ENCODE data around the gene TRANK1.

The TRANK1 gene

DNA sequence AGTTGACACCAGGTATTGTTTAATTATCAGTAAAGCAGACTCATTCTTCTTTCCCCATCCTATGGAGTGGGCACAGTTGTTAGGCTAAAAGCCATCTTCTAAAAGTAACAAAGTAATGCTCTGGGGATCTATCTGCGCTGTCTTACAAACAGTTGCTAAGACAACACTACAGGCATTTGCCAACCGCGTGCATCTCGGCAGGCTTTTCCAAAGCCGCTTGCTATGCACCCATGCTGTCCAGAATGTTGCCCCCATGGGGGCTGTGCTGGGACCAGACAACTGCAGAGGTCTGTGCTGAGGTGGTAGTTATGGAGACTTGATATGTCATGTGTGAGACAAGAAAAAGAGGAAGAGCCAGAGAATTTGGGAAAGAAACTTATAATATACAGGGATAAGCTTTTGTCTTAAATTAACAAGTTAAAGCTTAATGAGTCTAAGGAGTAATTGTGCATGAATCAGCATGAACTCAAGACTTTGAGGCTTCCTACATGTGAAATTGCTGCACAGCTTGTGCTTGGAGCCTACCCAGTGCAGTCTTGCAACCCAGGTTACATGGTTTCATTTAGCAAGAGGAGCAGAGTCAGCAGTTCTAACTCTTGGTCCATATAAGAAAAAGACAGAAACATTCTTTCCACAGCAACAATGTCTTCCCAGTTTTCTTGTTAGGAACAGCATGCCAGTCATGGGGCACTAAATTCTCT, 141.6 kb downstream of the TRANK1 start:
- no peak for ATAC-seq
- TF ChIP-seq ZC3H10 (CRISPR knock-in tag; IDR thresholded peaks at IDR 0.05) = no peak
- no peak for TF ChIP-seq ZFP3 (CRISPR knock-in tag; IDR thresholded peaks at IDR 0.05)
- TF ChIP-seq, protein P1, sequence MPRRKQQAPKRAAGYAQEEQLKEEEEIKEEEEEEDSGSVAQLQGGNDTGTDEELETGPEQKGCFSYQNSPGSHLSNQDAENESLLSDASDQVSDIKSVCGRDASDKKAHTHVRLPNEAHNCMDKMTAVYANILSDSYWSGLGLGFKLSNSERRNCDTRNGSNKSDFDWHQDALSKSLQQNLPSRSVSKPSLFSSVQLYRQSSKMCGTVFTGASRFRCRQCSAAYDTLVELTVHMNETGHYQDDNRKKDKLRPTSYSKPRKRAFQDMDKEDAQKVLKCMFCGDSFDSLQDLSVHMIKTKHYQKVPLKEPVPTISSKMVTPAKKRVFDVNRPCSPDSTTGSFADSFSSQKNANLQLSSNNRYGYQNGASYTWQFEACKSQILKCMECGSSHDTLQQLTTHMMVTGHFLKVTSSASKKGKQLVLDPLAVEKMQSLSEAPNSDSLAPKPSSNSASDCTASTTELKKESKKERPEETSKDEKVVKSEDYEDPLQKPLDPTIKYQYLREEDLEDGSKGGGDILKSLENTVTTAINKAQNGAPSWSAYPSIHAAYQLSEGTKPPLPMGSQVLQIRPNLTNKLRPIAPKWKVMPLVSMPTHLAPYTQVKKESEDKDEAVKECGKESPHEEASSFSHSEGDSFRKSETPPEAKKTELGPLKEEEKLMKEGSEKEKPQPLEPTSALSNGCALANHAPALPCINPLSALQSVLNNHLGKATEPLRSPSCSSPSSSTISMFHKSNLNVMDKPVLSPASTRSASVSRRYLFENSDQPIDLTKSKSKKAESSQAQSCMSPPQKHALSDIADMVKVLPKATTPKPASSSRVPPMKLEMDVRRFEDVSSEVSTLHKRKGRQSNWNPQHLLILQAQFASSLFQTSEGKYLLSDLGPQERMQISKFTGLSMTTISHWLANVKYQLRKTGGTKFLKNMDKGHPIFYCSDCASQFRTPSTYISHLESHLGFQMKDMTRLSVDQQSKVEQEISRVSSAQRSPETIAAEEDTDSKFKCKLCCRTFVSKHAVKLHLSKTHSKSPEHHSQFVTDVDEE (CRISPR knock-in tag; IDR thresholded peaks at IDR 0.05) = no peak
- no peak for TF ChIP-seq PPARA (CRISPR knock-in tag; IDR thresholded peaks at IDR 0.05; ENCODE audit: borderline replicate concordance)
- TF ChIP-seq RARB (CRISPR knock-in tag; IDR thresholded peaks at IDR 0.05) = no peak

DNA sequence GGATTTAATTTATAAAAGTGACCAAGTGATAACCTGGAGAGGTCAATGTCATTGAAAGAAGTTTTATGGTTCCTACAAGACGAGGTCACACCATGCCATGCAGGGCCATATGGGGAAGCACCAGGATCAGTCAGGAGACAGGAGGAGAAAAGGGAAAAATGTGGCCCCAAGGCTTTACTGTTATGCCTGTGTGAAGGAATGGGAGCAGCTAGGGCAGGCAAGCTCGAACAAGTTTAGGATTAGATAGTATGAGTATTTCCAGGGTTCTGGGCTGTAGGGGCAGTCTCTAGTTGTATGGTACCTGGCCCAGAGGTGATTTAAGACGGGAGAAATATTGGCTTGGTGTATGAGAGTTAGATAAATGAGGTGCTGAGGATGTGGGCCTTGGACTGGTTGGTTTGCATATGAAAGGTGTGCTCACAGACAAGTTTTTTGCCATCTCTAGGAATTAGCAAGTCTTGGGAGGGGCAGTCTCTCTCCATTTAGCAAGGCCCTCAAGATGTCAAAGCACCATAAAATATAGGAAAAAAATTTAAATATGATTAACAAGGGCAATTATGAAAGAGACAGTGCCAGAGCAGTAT, 144.2 kb downstream of the TRANK1 start:
- no peak for TF ChIP-seq ZNF565 (CRISPR knock-in tag; conservative IDR thresholded peaks at IDR 0.05; ENCODE audit: low read depth)
- TF ChIP-seq ESRRG (CRISPR knock-in tag; IDR thresholded peaks at IDR 0.05) = no peak
- TF ChIP-seq SNAI2 (CRISPR knock-in tag; IDR thresholded peaks at IDR 0.05) = no peak
- TF ChIP-seq ISL1 (CRISPR knock-in tag; IDR thresholded peaks at IDR 0.05) = no peak
- TF ChIP-seq, protein P1 (CRISPR knock-in tag; IDR thresholded peaks at IDR 0.05) = no peak
- no peak for TF ChIP-seq GLIS3 (CRISPR knock-in tag; IDR thresholded peaks at IDR 0.05)
- TF ChIP-seq, protein P2, sequence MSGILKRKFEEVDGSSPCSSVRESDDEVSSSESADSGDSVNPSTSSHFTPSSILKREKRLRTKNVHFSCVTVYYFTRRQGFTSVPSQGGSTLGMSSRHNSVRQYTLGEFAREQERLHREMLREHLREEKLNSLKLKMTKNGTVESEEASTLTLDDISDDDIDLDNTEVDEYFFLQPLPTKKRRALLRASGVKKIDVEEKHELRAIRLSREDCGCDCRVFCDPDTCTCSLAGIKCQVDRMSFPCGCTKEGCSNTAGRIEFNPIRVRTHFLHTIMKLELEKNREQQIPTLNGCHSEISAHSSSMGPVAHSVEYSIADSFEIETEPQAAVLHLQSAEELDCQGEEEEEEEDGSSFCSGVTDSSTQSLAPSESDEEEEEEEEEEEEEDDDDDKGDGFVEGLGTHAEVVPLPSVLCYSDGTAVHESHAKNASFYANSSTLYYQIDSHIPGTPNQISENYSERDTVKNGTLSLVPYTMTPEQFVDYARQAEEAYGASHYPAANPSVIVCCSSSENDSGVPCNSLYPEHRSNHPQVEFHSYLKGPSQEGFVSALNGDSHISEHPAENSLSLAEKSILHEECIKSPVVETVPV (CRISPR knock-in tag; IDR thresholded peaks at IDR 0.05) = no peak
- TF ChIP-seq OSR1 (CRISPR knock-in tag; IDR thresholded peaks at IDR 0.05) = no peak
- TF ChIP-seq ZFP3 (CRISPR knock-in tag; IDR thresholded peaks at IDR 0.05) = no peak
- TF ChIP-seq, protein P3, sequence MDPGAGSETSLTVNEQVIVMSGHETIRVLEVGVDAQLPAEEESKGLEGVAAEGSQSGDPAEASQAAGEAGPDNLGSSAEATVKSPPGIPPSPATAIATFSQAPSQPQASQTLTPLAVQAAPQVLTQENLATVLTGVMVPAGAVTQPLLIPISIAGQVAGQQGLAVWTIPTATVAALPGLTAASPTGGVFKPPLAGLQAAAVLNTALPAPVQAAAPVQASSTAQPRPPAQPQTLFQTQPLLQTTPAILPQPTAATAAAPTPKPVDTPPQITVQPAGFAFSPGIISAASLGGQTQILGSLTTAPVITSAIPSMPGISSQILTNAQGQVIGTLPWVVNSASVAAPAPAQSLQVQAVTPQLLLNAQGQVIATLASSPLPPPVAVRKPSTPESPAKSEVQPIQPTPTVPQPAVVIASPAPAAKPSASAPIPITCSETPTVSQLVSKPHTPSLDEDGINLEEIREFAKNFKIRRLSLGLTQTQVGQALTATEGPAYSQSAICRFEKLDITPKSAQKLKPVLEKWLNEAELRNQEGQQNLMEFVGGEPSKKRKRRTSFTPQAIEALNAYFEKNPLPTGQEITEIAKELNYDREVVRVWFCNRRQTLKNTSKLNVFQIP (CRISPR knock-in tag; IDR thresholded peaks at IDR 0.05; ENCODE audit: borderline replicate concordance, low read depth) = no peak
- TF ChIP-seq ARNTL (CRISPR knock-in tag; IDR thresholded peaks at IDR 0.05; ENCODE audit: borderline replicate concordance, low read depth) = no peak
- TF ChIP-seq ZNF70 (CRISPR knock-in tag; IDR thresholded peaks at IDR 0.05) = no peak
- TF ChIP-seq TCF4 (CRISPR knock-in tag; IDR thresholded peaks at IDR 0.05; ENCODE audit: borderline replicate concordance) = no peak
- no peak for TF ChIP-seq ZNF8 (CRISPR knock-in tag; IDR thresholded peaks at IDR 0.05)
- no peak for TF ChIP-seq CSDC2 (CRISPR knock-in tag; IDR thresholded peaks at IDR 0.05)
- TF ChIP-seq ZFP30 (CRISPR knock-in tag; IDR thresholded peaks at IDR 0.05) = no peak
- no peak for TF ChIP-seq ZC3H10 (CRISPR knock-in tag; IDR thresholded peaks at IDR 0.05)
- TF ChIP-seq RARB (CRISPR knock-in tag; IDR thresholded peaks at IDR 0.05) = no peak
- TF ChIP-seq TOX (CRISPR knock-in tag; IDR thresholded peaks at IDR 0.05; ENCODE audit: borderline replicate concordance) = no peak
- no peak for TF ChIP-seq PPARA (CRISPR knock-in tag; IDR thresholded peaks at IDR 0.05; ENCODE audit: borderline replicate concordance)
- ATAC-seq = no peak

DNA sequence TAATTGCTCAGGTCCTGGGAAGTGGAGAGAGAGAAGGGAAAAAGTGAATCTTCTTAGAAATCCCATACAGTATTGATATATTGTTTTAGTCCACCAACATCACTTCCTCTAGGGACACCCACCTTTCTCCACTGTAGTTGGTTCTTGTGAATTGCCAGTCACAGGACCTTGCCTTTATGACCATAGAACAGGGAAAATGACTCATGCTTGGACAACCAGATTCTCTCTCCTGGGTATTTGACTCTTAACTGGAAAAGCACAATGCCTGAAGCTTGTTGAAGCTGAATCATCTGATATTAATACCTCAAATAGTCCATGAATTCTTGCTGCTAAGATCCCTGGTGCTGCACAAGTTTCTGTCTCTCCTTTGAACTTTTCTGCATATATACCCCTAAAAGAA, 148.0 kb downstream of the TRANK1 start:
- ATAC-seq = no peak
- TF ChIP-seq ZNF565 (CRISPR knock-in tag; conservative IDR thresholded peaks at IDR 0.05; ENCODE audit: low read depth) = no peak
- TF ChIP-seq, protein P4, sequence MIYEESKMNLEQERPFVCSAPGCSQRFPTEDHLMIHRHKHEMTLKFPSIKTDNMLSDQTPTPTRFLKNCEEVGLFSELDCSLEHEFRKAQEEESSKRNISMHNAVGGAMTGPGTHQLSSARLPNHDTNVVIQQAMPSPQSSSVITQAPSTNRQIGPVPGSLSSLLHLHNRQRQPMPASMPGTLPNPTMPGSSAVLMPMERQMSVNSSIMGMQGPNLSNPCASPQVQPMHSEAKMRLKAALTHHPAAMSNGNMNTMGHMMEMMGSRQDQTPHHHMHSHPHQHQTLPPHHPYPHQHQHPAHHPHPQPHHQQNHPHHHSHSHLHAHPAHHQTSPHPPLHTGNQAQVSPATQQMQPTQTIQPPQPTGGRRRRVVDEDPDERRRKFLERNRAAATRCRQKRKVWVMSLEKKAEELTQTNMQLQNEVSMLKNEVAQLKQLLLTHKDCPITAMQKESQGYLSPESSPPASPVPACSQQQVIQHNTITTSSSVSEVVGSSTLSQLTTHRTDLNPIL (CRISPR knock-in tag; IDR thresholded peaks at IDR 0.05; ENCODE audit: low read depth) = no peak
- TF ChIP-seq GLIS3 (CRISPR knock-in tag; IDR thresholded peaks at IDR 0.05) = no peak
- TF ChIP-seq ARNTL (CRISPR knock-in tag; IDR thresholded peaks at IDR 0.05; ENCODE audit: borderline replicate concordance, low read depth) = no peak
- no peak for TF ChIP-seq ISL1 (CRISPR knock-in tag; IDR thresholded peaks at IDR 0.05)
- TF ChIP-seq TOX (CRISPR knock-in tag; IDR thresholded peaks at IDR 0.05; ENCODE audit: borderline replicate concordance) = no peak
- TF ChIP-seq, protein P5, sequence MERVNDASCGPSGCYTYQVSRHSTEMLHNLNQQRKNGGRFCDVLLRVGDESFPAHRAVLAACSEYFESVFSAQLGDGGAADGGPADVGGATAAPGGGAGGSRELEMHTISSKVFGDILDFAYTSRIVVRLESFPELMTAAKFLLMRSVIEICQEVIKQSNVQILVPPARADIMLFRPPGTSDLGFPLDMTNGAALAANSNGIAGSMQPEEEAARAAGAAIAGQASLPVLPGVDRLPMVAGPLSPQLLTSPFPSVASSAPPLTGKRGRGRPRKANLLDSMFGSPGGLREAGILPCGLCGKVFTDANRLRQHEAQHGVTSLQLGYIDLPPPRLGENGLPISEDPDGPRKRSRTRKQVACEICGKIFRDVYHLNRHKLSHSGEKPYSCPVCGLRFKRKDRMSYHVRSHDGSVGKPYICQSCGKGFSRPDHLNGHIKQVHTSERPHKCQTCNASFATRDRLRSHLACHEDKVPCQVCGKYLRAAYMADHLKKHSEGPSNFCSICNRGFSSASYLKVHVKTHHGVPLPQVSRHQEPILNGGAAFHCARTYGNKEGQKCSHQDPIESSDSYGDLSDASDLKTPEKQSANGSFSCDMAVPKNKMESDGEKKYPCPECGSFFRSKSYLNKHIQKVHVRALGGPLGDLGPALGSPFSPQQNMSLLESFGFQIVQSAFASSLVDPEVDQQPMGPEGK (CRISPR knock-in tag; IDR thresholded peaks at IDR 0.05; ENCODE audit: borderline replicate concordance) = no peak
- TF ChIP-seq RARB (CRISPR knock-in tag; IDR thresholded peaks at IDR 0.05) = no peak
- no peak for TF ChIP-seq ZC3H10 (CRISPR knock-in tag; IDR thresholded peaks at IDR 0.05)
- TF ChIP-seq ZFP30 (CRISPR knock-in tag; IDR thresholded peaks at IDR 0.05) = no peak
- TF ChIP-seq SNAI2 (CRISPR knock-in tag; IDR thresholded peaks at IDR 0.05) = no peak
- no peak for TF ChIP-seq OSR1 (CRISPR knock-in tag; IDR thresholded peaks at IDR 0.05)
- TF ChIP-seq ZFP3 (CRISPR knock-in tag; IDR thresholded peaks at IDR 0.05) = no peak
- TF ChIP-seq TCF4 (CRISPR knock-in tag; IDR thresholded peaks at IDR 0.05; ENCODE audit: borderline replicate concordance) = no peak
- TF ChIP-seq ZNF70 (CRISPR knock-in tag; IDR thresholded peaks at IDR 0.05) = no peak
- TF ChIP-seq ZNF8 (CRISPR knock-in tag; IDR thresholded peaks at IDR 0.05) = no peak
- no peak for TF ChIP-seq ESRRG (CRISPR knock-in tag; IDR thresholded peaks at IDR 0.05)

Measured in SK-N-SH treated with all-trans-retinoic acid at 6 μM for 48 hours (cell line).